Measurements from ENCODE around the gene FLOT2.
"Not testable (repeated sequence)": the region's sequence is repeated elsewhere in the genome, so short reads cannot be mapped to it uniquely, and the experiment has no call there.

Gene FLOT2

DNA sequence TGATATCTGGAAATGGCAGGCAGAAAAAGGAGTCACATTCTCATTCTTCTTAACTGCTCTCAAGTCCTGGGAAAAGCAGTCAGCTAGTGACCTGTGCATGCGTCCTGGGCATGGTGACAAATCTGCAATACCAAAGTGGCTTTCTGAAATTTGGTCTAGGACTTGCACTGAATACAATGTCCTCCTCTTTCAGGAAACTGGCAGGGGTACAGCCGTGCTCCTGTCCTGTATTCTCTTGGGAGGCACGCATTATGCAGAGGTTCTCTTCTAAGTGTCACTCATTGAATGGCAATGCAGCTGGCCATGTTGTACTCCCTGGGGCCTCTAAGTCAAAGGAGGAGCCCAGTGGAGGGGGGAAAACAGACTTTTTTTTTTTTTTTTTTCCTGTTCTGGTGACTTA is 43.1 kb upstream of the FLOT2 start:
- TF ChIP-seq, protein P1, sequence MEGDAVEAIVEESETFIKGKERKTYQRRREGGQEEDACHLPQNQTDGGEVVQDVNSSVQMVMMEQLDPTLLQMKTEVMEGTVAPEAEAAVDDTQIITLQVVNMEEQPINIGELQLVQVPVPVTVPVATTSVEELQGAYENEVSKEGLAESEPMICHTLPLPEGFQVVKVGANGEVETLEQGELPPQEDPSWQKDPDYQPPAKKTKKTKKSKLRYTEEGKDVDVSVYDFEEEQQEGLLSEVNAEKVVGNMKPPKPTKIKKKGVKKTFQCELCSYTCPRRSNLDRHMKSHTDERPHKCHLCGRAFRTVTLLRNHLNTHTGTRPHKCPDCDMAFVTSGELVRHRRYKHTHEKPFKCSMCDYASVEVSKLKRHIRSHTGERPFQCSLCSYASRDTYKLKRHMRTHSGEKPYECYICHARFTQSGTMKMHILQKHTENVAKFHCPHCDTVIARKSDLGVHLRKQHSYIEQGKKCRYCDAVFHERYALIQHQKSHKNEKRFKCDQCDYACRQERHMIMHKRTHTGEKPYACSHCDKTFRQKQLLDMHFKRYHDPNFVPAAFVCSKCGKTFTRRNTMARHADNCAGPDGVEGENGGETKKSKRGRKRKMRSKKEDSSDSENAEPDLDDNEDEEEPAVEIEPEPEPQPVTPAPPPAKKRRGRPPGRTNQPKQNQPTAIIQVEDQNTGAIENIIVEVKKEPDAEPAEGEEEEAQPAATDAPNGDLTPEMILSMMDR (IDR thresholded peaks at IDR 0.05), result no peak
- DNase-seq (ENCODE audit: low spot score), result no peak
- no peak overlapping the region for H3K4me3 ChIP-seq
- H3K27ac ChIP-seq, result no peak overlapping the region

DNA sequence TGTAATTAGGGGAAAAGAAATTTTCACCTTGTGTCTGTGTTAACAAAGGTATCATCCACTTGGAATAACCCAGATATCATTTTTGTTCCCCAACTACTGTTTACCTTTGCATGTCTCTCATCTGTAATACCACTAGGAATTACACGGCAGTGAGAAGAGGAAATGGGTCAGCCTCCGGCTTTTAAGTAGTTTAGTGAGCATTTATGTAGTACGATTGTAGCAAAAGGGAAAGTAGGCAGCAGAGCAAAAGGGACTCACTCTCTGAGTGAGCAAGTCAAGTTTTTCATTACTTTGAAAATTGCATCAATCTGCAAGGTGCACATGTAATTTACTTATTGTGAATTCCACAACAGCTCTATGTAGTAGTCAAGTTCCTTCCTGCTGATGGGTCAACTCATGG is 42.6 kb upstream of the FLOT2 start:
- TF ChIP-seq, protein P1 (IDR thresholded peaks at IDR 0.05), result no peak
- H3K4me3 ChIP-seq, result no peak overlapping the region
- H3K27ac ChIP-seq, result no peak overlapping the region
- no peak for DNase-seq (ENCODE audit: low spot score)

DNA sequence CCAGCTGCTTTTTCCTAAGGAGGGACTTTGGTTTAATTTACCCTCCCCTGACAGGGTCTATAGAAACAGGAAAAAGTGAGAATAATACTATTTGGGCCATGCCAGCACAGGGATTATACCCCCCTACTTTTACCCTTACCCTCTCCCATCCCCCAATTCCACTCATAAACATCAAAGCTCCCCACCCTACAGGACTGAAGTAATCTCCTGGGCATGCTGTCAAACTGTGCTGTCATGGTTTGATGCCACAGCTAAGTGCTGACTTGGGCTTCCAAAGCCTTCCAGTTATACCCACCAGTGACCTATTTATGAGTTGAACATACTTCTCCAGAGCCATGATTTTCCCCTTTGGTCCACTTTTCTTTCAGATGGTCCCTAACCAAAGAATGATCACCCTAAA is 41.0 kb upstream of the FLOT2 start:
- Histone ChIP-seq H3K4me3 (no peak overlapping the region), H3K27ac (peak overlapping the region in 1 of 2 donors; percentile 10)
- DNase-seq (ENCODE audit: low spot score), result no peak
- TF ChIP-seq, protein P1 (IDR thresholded peaks at IDR 0.05), result no peak

DNA sequence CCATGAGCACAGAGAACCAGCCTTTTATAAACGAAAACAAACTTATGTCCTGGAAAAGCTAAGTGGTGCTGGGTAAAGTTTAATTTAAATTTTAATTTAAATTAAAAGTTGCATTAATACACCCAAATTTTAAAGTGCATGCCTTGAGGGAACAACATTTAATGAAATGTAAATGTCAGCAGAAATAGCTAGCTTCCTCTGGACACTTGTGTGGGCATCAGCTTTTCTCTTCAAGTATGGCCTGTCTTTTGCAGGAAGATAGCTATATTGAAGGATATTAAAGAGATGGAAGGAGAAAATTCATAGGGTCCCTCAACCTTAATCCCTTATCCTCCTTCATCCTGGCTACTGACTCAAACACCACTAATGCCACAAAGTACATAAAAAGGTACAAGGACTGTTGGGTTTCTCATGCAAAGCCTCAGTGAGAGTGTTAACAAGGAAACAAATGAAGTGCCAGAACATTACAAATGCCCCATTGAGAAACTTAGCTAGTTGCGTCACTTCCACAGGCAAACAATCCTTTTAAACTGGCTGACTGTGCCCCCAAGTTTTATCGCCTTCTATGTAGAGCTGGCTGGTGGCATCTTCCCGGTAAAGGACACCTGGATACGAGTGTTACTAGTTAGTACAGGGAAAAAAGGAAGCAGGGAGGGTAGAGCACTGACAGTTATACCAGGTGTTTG is 39.7 kb upstream of the FLOT2 start:
- no peak for DNase-seq (ENCODE audit: low spot score)
- TF ChIP-seq, protein P1 (IDR thresholded peaks at IDR 0.05), result no peak
- Histone ChIP-seq H3K4me3 (no peak overlapping the region), H3K27ac (peak overlapping the region in 1 of 2 donors; percentile 56)

DNA sequence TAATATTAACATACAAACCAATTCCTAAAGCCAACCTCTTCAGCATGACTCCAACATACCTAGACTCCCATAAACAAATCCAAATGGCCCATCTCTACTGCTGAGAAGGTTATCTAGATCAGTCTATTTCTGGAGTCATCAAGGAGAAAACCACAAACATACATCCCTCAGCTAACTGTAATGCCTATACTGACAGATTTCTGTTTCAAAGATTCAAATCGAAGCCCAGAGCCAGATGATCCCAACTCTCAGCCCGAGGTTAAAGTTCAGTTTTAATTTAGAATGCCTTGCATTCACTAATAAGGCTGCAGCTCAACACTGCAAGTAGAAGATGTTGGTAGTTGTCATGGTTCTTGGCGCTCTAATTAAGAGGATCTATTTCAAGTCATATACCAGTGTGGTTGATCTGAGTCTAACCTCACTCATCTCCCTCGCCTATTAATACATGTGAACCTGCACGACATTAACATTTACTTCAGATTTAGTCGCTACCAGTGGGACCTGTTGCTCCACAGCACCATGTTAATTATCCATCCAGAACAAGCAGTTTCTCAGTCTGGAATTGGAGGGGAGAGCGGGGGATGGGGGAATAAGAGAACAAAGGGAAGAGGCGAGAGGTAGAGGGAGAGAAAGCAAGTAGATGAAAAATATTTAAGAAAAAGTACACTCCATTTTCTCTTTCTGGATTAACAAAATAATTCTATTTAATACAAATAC is 38.4 kb upstream of the FLOT2 start:
- H3K4me3 ChIP-seq, result no peak overlapping the region
- no peak overlapping the region for H3K27ac ChIP-seq
- TF ChIP-seq, protein P1 (IDR thresholded peaks at IDR 0.05), result no peak
- DNase-seq (ENCODE audit: low spot score), result no peak

DNA sequence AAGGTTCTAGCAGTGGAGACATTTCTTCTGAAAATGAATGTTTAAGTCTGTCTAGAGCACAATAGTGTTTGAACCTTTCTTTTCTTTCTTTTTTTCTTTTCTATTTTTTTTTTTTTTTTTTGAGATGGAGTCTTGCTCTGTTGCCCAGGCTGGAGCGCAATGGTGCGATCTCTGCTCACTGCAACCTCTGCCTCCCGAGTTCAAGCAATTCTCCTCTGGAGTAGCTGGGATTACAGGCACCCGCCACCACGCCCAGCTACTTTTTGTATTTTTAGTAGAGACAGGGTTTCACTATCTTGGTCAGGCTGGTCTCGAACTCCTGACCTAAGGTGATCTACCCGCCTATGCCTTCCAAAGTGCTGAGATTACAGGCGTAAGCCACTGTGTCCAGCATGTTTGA is 37.0 kb upstream of the FLOT2 start:
- H3K27ac ChIP-seq; DNase-seq (ENCODE audit: low spot score); H3K4me3 ChIP-seq: not testable (repeated sequence)

DNA sequence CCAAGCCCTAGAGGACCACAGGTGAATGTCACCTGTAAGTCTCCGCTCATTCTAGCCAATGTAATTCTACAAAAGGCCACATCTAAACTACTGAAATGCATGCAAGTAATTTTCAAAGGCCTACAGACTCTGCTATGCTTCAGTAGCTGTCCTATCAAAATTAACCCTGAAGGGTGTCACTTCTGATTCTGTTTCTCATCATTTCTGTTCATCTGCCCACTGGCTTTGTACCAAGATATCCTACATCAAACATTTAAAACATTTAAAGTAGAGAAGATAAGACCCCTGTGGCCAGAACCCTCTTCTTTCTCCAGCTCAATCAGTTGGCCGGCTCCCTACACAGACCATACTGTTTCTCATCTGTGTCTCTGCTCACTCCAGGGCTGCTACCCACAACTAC is 32.3 kb upstream of the FLOT2 start:
- no peak for DNase-seq (ENCODE audit: low spot score)
- H3K27ac ChIP-seq, result no peak overlapping the region

More for the DNA sequence above, 32.3 kb upstream of the FLOT2 start:
- TF ChIP-seq, protein P1 (IDR thresholded peaks at IDR 0.05), result no peak
- H3K4me3 ChIP-seq, result no peak overlapping the region
